Muscle of arm (tissue), 14 donors: ENCODE results near the gene TPTE2. TPM values are rescaled to one million over a fixed set of nuclear protein-coding genes. Genes with fewer than 3 reads are reported as not detected.
"Not testable (repeated sequence)": the region's sequence is repeated elsewhere in the genome, so short reads cannot be mapped to it uniquely, and the experiment has no call there.

Source experiments
- DNase-seq: peaks from one replicate; pipeline ENCODE4 v3.0.0-alpha.2; 2013
- long read RNA-seq, 11 donors: transcript quantifications; one replicate each; lab custom pipeline, GENCODE V29; 2026
- polyA plus RNA-seq, 12 donors: library from polyadenylated mRNA; unstranded; fragments of 120-200 nt; gene quantifications; one replicate each; pipeline ENCODE4 v1.2.1, GENCODE V29; 2013; ENCODE audit not compliant: insufficient read length in 12 of 12

TPTE2 gene
- under 1 TPM in 3 of 12 donors, not detected in 9; 0.17 to 0.25 (median 0.22) TPM for polyA plus RNA-seq
- long read RNA-seq, donor 1 = 0 reads
- long read RNA-seq, donor 2 = 0 reads
- long read RNA-seq, donor 3 = 0 reads
- long read RNA-seq, donor 4 = 0 reads
- long read RNA-seq, donor 5 = 0 reads
- long read RNA-seq, donor 6 = 0 reads
- long read RNA-seq, donor 7 = 0 reads
- long read RNA-seq, donor 8 = 0 reads
- long read RNA-seq, donor 9 = 0 reads
- long read RNA-seq, donor 10 = 0 reads
- long read RNA-seq, donor 11 = 0 reads

DNA sequence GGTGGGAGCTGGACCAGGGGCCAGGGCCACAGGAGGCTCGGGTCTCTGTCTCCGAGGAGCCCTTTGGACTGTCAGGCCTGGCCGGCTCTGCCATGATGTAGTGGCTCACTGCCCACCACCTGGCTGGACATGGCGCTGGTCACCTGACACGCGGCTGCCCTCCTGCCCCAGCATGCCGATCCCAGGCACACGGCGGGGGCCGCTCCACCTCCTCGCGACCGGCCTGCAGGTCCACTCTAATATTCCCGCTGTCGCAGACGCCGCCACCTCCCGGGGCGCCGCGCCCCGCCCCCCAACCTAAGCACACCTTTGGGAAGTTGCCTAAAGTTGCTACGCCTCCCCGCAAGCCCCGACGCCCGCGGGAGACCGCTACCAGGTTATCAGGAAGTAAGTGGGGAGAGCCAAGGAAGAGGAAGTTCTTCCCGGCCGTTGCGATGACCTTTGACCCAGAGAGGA, at the start of gene TPTE2:
TSS of gene TPTE2 (minus strand) at position 406 of the 456 bp plus-strand sequence. CDS start 58,298 bp downstream, outside the sequence.
- not testable (repeated sequence) for DNase-seq

DNA sequence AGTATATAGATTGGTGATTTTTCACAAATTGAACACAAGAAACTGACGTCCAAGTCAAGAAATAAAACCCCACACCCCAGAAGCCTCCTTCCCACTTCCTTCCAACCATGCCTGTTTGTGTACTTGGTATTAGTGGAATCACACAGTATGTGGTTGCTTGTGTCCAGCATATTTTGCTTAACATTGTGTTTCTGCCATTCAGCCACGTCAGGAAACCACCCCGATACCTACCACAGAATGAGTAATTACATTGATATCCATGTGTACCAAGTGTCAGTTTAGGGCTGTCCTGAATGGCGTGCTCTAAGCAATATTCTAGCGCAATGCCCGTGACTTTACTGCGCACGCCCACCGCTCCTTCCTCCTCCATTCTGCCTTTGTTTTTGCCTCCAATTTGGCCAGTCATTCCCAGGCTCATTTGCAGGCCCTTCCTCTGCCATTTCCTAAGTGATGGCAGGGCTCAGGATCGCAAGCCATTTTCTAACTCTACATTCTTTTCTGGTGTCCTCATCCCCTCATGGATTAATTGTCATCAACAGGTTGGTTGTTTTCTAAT, 46.3 kb upstream of the TPTE2 start:
- DNase-seq = no peak

DNA sequence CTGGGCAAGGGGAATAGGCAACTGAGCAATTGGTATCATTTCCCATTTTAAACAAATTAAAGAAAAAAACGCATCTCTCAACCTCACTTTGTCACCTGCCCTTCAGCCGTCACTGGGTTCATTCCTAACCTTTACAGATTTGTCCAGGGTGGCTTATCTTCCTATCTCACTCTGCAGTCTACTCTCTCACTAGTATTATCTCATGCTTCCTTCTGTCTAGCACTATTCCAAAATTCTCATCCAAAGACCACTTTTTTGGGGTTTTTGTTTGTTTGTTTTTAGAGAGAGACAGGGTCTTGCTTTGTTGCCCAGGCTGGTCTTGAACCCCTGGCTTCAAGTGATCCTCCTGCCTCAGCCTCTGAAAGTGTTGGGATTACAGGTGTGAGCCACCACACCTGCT, 45.4 kb upstream of the TPTE2 start:
- no peak for DNase-seq

GRCh38 chr13:19606152-19606551, 44.8 kb upstream of the TPTE2 start:
- no peak for DNase-seq

GRCh38 chr13:19605161-19605955, 44.0 kb upstream of the TPTE2 start:
- no peak for DNase-seq

- DNase-seq = no peak
These were observed 43.0 kb upstream of the TPTE2 start for GRCh38 chr13:19604306-19604705.

GRCh38 chr13:19601749-19602725, 40.7 kb upstream of the TPTE2 start:
- DNase-seq = no peak

DNA sequence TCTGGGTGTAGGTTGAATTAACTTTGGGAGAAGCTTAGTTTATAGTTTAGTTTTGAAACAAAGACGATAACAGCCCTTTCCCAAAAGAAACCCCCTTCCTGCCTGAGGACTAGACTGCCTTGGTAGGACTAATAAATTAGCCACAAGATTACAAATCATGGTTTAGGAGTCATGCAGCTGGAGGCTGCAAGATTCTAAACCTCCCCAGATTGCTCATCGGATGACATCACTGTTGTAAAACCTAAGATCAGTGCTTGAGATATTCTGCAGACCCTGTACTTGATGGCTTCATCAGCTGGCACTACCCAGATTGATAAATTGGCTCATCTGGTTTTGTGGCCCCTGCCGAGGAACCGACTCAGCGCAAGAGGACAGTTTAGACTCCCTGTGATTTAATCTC, 36.2 kb upstream of the TPTE2 start:
- DNase-seq = no peak

DNA sequence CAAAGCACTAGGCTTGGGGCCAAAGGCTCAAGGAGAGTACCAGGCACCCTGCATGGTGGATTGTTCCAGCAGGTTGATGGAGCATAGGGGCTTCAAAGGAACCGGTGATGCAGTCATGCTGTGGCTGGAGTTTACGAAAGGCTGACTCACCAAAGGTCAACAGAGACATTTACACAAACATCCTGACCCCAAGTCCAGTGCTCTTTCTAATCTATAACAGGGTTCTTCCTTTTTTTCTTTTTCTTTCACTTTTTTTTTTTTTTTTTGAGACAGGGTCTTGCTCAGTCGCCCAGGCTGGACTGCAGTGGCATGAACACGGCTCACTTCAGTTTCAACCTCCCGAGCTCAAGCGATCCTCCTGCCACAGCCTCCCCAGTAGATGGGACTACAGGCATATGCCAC, 35.6 kb upstream of the TPTE2 start:
- DNase-seq = no peak

GRCh38 chr13:19596086-19596485, 34.8 kb upstream of the TPTE2 start:
- no peak for DNase-seq

GRCh38 chr13:19592657-19593180, 31.4 kb upstream of the TPTE2 start:
- no peak for DNase-seq

DNA sequence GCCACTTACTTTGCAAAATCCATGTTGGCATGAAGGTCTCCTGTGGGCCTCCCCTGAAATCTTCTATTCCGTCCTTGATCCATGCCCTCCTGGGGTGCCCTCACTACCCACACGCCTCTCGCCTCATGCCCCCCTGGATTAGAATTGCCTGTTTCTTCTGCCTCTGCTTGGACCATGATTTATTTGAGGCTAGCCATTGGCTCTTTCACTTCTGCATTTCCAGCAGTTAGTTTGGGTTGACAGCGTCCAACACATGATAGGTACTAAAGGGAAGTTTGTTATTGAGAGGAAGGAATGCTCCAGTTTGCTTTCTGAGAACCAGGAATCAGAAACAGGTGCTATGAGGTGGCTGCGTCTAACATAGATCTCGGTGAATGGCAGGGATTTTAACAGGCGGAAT, 30.5 kb upstream of the TPTE2 start:
- no peak for DNase-seq

DNA sequence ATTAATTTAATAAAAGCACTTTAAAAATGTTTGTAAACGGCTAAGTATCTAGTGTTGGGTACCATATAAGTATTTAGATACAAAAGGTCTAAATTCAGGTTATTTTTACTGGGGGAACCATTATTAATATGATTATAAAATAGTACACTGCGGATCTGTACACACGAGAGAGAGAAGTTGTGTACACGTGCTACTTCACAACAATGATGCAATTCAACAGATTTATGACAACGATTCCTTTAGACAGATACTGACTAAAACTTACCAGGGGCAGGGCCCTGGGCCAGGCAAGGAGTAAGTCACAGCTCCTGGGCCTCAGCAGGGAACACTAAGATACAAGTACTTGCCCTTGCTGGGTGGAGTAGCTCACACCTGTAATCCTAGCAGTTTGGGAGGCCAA, 29.1 kb upstream of the TPTE2 start:
- no peak for DNase-seq

DNA sequence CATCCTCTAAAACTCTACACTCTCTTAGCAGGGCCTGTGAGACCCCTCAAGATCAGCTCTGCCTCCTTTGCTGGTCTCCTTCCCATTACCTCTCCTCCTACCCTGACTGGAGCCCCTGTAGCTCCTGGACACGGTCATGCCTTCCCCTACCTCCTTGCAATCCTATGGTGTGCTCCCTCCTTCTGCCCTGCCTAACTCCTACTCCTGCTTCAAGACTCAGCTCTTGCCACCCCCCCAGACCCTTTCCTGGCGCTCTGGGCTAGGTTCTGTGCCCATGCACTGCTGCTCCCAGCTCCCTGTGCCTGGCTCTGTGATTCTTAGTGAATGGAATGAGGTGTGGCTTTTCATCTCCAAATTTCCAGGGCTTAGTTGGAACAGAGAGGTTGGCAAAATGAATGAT, 28.0 kb upstream of the TPTE2 start:
- DNase-seq = no peak

- DNase-seq = no peak
These were observed 26.4 kb upstream of the TPTE2 start for GRCh38 chr13:19587635-19588300.

DNA sequence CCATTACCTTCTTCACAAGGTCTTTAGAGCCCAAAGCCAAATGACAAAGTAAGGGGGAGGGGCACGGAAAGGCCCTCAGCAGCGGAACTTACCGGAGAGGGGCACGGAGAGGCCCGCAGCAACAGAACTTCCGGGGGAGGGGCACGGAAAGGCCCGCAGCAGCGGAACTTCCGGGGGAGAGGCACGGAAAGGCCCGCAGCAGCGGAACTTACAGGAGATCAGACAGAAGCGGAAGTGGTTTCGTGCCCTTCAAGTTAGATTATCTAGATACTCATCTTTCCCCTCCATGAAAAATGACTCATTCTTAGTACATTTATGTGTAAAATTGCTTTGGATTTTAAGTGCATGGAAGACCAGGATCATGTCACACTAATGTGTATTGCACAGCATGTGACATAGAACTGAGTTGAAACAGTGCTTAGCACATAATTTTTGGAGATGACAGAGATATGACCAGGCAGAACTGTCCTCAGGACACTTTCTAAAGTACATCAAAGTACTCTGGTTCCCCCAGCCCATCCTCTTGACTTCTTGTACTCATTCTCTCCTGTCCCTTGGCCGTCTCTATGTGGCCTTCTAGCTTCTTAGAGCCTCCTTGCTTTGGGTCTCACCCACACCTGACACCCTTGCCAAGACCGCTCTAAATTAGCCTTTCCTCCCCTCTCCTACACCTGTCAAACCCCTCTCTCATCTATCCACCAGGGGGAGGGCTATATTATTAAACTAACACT, 25.7 kb upstream of the TPTE2 start:
- no peak for DNase-seq

- DNase-seq = no peak
These were observed 20.3 kb upstream of the TPTE2 start for GRCh38 chr13:19581675-19582074.

- no peak for DNase-seq
These were observed 13.9 kb upstream of the TPTE2 start for GRCh38 chr13:19575230-19575629.

GRCh38 chr13:19573120-19573716, 11.9 kb upstream of the TPTE2 start:
- no peak for DNase-seq

GRCh38 chr13:19572280-19572679, 10.9 kb upstream of the TPTE2 start:
- DNase-seq = no peak
